Osteoblast (primary cell): ENCODE measurements around the gene SYNE1. TPM values are rescaled to one million over a fixed set of nuclear protein-coding genes. Genes with fewer than 3 reads are reported as not detected.

Source experiments
- DNase-seq: peaks from one replicate; pipeline ENCODE4 v3.0.0; 2011; ENCODE audit warnings: low spot score, mixed read lengths; ENCODE audit not compliant: insufficient read length; ENCODE audit errors: missing footprints
- H2AFZ ChIP-seq: 2 replicates; pipeline ENCODE4 v1.6.0; 2011; ENCODE audit warnings: mild to moderate bottlenecking, low read length
- H3K27ac ChIP-seq: 2 replicates; pipeline ENCODE4 v1.5.1; 2011; ENCODE audit warnings: mild to moderate bottlenecking, low read depth, low read length, moderate library complexity
- H3K27me3 ChIP-seq: 2 replicates; pipeline ENCODE4 v1.6.0; 2012; ENCODE audit warnings: mild to moderate bottlenecking, control low read depth, inconsistent platforms, low read length, moderate library complexity; ENCODE audit not compliant: insufficient read depth
- H3K36me3 ChIP-seq: 2 replicates; pipeline ENCODE4 v1.5.1; 2011; ENCODE audit warnings: mild to moderate bottlenecking, low read length, control low read depth, moderate library complexity; ENCODE audit not compliant: insufficient read depth
- H3K4me1 ChIP-seq: 2 replicates; pipeline ENCODE4 v1.5.1; 2011; ENCODE audit warnings: mild to moderate bottlenecking, low read length, control low read depth, moderate library complexity; ENCODE audit not compliant: insufficient read depth
- H3K4me2 ChIP-seq: 2 replicates; pipeline ENCODE4 v1.6.0; 2011; ENCODE audit warnings: mild to moderate bottlenecking, low read length; ENCODE audit not compliant: insufficient read depth
- H3K4me3 ChIP-seq: fragments of 200-600 bp; sonication (generic); 3 replicates; pipeline ENCODE4 v1.5.1; 2012; ENCODE audit warnings: mild to moderate bottlenecking, low read length, inconsistent platforms; ENCODE audit not compliant: insufficient read depth
- H3K79me2 ChIP-seq: 2 replicates; pipeline ENCODE4 v1.6.0; 2012; ENCODE audit warnings: mild to moderate bottlenecking, low read length, control low read depth, inconsistent platforms; ENCODE audit not compliant: insufficient read depth
- H3K9me3 ChIP-seq: 2 replicates; pipeline ENCODE4 v1.5.1; 2011; ENCODE audit warnings: low read depth, low read length, control low read depth
- H4K20me1 ChIP-seq: 2 replicates; pipeline ENCODE4 v1.6.0; 2012; ENCODE audit warnings: mild to moderate bottlenecking, low read length, control low read depth; ENCODE audit not compliant: insufficient read depth
- total RNA-seq: library from RNA; depleted of rRNA; stranded (reverse); fragments of >200 nt; gene quantifications from 2 replicates; pipeline ENCODE4 v1.2.3, GENCODE V29; 2012
- TF ChIP-seq, protein P1 (sequence below): IDR thresholded peaks from 2 replicates; pipeline ENCODE4 v1.5.1; 2011; ENCODE audit warnings: mild to moderate bottlenecking, low read depth, low read length, moderate library complexity; ENCODE audit errors: extremely low read depth

The SYNE1 gene
- total RNA-seq, 1 donor = 240 TPM

DNA sequence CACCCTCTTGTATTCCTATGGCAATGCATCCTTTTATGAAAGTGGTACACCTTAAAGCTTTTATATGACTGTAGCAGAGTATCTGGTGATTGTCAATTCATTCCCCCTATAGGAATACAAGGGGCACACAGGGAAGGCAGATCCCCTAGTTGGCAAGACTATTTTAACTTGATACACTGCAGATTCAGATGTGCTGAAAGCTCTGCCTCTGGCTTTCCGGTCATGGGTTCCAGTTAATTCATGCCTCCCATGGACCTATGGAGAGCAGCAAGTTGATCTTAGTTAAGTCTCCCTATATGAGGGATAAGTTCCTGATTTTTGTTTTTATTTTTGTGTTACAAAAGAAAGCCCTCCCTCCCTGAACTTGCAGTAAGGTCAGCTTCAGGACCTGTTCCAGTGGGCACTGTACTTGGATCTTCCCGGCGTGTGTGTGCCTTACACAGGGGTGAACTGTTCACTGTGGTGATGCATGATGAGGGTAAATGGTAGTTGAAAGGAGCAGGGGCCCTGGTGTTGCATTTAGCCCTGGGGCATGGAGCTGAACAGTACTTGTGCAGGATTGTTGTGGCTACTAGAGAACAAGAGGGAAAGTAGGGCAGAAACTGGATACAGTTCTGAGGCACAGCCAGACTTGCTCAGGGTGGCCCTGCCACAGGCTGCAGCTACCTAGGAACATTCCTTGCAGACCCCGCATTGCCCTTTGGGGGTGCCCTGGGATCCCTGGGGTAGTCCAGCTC is 537.5 kb downstream of the SYNE1 start:
- Histone ChIP-seq H3K4me3 (no peak overlapping the region), H4K20me1 (no peaks in the 10 kb centered on the region), H3K27me3 (no peaks in the 10 kb centered on the region), H3K79me2 (no peaks in the 10 kb centered on the region), H3K4me1 (peaks cover 33% of the 10 kb centered on the region), H3K9me3 (peaks cover 3% of the 10 kb centered on the region), H3K4me2 (peak overlapping the region; percentile 52), H2AFZ (peak overlapping the region; percentile 69), H3K27ac (no peak overlapping the region), H3K36me3 (no peaks in the 10 kb centered on the region)
- DNase-seq = no peak
- TF ChIP-seq, protein P1, sequence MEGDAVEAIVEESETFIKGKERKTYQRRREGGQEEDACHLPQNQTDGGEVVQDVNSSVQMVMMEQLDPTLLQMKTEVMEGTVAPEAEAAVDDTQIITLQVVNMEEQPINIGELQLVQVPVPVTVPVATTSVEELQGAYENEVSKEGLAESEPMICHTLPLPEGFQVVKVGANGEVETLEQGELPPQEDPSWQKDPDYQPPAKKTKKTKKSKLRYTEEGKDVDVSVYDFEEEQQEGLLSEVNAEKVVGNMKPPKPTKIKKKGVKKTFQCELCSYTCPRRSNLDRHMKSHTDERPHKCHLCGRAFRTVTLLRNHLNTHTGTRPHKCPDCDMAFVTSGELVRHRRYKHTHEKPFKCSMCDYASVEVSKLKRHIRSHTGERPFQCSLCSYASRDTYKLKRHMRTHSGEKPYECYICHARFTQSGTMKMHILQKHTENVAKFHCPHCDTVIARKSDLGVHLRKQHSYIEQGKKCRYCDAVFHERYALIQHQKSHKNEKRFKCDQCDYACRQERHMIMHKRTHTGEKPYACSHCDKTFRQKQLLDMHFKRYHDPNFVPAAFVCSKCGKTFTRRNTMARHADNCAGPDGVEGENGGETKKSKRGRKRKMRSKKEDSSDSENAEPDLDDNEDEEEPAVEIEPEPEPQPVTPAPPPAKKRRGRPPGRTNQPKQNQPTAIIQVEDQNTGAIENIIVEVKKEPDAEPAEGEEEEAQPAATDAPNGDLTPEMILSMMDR = no peak

DNA sequence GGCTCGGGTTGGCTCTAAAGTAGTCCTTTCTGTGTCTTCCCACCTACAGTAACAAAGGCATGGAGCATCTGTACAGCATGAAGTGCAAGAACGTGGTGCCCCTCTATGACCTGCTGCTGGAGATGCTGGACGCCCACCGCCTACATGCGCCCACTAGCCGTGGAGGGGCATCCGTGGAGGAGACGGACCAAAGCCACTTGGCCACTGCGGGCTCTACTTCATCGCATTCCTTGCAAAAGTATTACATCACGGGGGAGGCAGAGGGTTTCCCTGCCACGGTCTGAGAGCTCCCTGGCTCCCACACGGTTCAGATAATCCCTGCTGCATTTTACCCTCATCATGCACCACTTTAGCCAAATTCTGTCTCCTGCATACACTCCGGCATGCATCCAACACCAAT is 538.5 kb downstream of the SYNE1 start:
- Histone ChIP-seq H2AFZ (no peak overlapping the region), H3K27me3 (no peaks in the 10 kb centered on the region), H3K4me1 (peaks cover 33% of the 10 kb centered on the region)

DNA sequence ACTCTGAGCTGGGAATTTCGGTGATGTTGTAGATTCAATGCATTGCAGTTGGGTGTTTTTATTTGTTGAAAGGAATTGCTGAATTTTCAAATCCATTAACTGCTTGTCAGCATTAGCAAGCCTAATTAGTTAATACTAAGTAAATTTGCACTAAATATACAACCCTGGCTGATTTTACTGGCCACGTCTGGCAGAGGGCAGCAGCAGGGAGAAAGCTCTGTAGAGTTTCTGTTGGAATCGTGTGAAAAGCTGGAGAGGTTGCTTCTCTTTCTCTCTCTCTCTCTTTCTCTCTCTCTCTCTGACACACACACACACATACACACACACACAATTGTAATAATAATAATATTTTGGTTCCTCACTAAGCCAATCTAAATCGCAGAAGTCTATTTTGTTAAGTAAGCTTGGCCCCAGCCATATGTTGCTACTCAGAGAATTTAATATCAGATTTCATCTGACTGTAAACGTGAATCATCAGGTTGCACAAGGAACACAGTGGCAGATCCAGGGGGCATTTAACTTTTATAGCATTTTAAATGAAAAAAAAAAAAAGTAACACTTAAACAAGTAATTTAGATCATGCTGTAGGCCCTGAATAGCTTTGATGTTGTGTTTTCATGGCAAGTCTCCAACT is 540.2 kb downstream of the SYNE1 start:
- Histone ChIP-seq H4K20me1 (no peaks in the 10 kb centered on the region), H3K4me2 (peak overlapping the region; percentile 54), H3K4me1 (peaks cover 37% of the 10 kb centered on the region), H3K9me3 (peaks cover 3% of the 10 kb centered on the region), H3K4me3 (no peak overlapping the region), H2AFZ (no peak overlapping the region), H3K27ac (peak overlapping the region; percentile 72), H3K79me2 (no peaks in the 10 kb centered on the region), H3K27me3 (no peaks in the 10 kb centered on the region), H3K36me3 (no peaks in the 10 kb centered on the region)
- TF ChIP-seq, protein P1 = peak; percentile 18
- peak; percentile 89 for DNase-seq

More for the DNA sequence above, 538.5 kb downstream of the SYNE1 start:
- Histone ChIP-seq H3K36me3 (no peaks in the 10 kb centered on the region), H3K79me2 (no peaks in the 10 kb centered on the region), H3K9me3 (peaks cover 3% of the 10 kb centered on the region), H3K4me3 (no peak overlapping the region), H4K20me1 (no peaks in the 10 kb centered on the region), H3K27ac (no peak overlapping the region), H3K4me2 (no peak overlapping the region)
- TF ChIP-seq, protein P1 = no peak
- DNase-seq = no peak

DNA sequence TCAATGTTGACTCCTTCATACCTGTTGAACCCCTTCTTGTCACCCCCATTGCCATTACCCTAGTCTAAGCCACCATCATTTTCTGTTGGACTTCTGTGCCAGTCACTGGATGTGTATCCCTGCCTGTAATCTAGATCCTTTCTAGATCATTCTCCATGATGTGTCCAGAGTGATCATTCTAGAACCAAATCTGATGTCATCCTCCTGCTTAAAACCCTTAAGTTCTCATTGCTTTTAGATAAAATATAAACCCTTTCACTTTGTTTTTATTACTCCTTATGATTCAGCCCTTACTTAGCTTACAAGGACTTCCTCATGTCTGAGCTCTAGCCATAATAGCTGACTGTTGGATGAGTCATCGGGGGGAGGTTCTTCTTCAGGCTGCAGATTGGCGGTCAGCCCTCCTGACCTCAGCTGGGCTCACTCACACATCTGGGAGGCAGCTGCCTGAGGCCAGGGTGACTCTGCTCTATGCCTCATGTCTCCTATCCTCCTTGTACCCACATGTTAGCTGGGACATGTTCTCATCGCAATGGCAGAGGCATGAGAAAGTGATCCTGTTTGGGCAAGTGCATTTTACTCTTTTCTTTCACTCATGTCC is 542.1 kb downstream of the SYNE1 start:
- Histone ChIP-seq H2AFZ (no peak overlapping the region), H3K4me2 (no peak overlapping the region), H3K36me3 (no peaks in the 10 kb centered on the region), H3K27me3 (no peaks in the 10 kb centered on the region), H3K4me1 (peaks cover 48% of the 10 kb centered on the region), H3K79me2 (no peaks in the 10 kb centered on the region), H4K20me1 (no peaks in the 10 kb centered on the region), H3K27ac (peak overlapping the region; percentile 75), H3K4me3 (no peak overlapping the region), H3K9me3 (peaks cover 3% of the 10 kb centered on the region)
- TF ChIP-seq, protein P1 = no peak
- peak; percentile 92 for DNase-seq
